Colonic mucosa (tissue), 4 donors: ENCODE data around the gene CADPS. TPM values are rescaled to one million over a fixed set of nuclear protein-coding genes. Genes with fewer than 3 reads are reported as not detected.

Source experiments
- DNase-seq: peaks from one replicate; pipeline ENCODE4 v3.0.0-alpha.2; 2020
- H3K27ac ChIP-seq: fragments of 200-600 bp; one replicate; pipeline ENCODE4 v1.8.0; 2021
- H3K27me3 ChIP-seq: fragments of 200-600 bp; one replicate; pipeline ENCODE4 v1.8.0; 2021
- H3K36me3 ChIP-seq: fragments of 200-600 bp; one replicate; pipeline ENCODE4 v1.8.0; 2021
- H3K4me1 ChIP-seq: fragments of 200-600 bp; one replicate; pipeline ENCODE4 v1.8.0; 2021; ENCODE audit warnings: mild to moderate bottlenecking
- H3K4me3 ChIP-seq: fragments of 200-600 bp; one replicate; pipeline ENCODE4 v1.8.0; 2021
- H3K9ac ChIP-seq, 2 donors: one replicate each; pipeline ENCODE4 v1.7.0; 2013; ENCODE audit warnings: control low read depth in 2 of 2, low read depth in 2 of 2, low read length in 2 of 2
- H3K9me3 ChIP-seq: fragments of 200-600 bp; one replicate; pipeline ENCODE4 v1.8.0; 2021
- CTCF ChIP-seq: fragments of 200-600 bp; IDR thresholded peaks from one replicate; pipeline ENCODE4 v1.8.0; 2022; ENCODE audit warnings: antibody characterized with exemption, mild to moderate bottlenecking
- intact Hi-C: fragments of 100-400 bp; cut with DNase I; formaldehyde crosslinking; loops from one replicate; pipeline ENCODE4 v1.14.1; 2022
- total RNA-seq, 2 donors: library from RNA; stranded (reverse); fragmentation: NEBNext Ultra II Directional in 1 of 2; extraction: Animal tissue kit (Norgen Biotek cat#: 25700) in 1 of 2; gene quantifications; one replicate each; pipeline ENCODE4 v1.2.1, GENCODE V29; 2021
- donor health status: healthy.
- donor health status: DM: no; HTN: no; CAD: no.
- donor health status: DM: no; HTN: no; CAD: no.

CADPS gene
- total RNA-seq, 2 donors from 2014 or later: 2.9 to 6.1 TPM

- Histone ChIP-seq H3K27ac (no peak overlapping the region), H3K9me3 (no peaks in the 10 kb centered on the region), H3K4me3 (no peak overlapping the region), H3K27me3 (no peaks in the 10 kb centered on the region), H3K4me1 (no peaks in the 10 kb centered on the region), H3K36me3 (no peaks in the 10 kb centered on the region), H3K9ac (no peak overlapping the region)
- TF ChIP-seq CTCF: no peak
- intact Hi-C loops: no loop called here
- no peak for DNase-seq
These were observed 471.5 kb downstream of the CADPS start for GRCh38 chr3:62403765-62404164.

GRCh38 chr3:62392626-62393292 lies 482.5 kb downstream of the CADPS start:
- Histone ChIP-seq H3K27me3 (no peaks in the 10 kb centered on the region), H3K9me3 (no peaks in the 10 kb centered on the region), H3K4me1 (no peaks in the 10 kb centered on the region), H3K9ac (no peak overlapping the region), H3K4me3 (no peak overlapping the region), H3K36me3 (no peaks in the 10 kb centered on the region), H3K27ac (no peak overlapping the region)
- TF ChIP-seq CTCF: no peak
- intact Hi-C loops: no loop called here
- no peak for DNase-seq

GRCh38 chr3:62387251-62387650 lies 488.0 kb downstream of the CADPS start:
- H3K27ac ChIP-seq: no peak overlapping the region
- H3K4me1 ChIP-seq: no peaks in the 10 kb centered on the region
- TF ChIP-seq CTCF: no peak
- no peaks in the 10 kb centered on the region for H3K9me3 ChIP-seq
- no peaks in the 10 kb centered on the region for H3K36me3 ChIP-seq
- H3K27me3 ChIP-seq: no peaks in the 10 kb centered on the region
- H3K4me3 ChIP-seq: no peak overlapping the region
- H3K9ac ChIP-seq: no peak overlapping the region
- intact Hi-C loops: no loop called here
- DNase-seq: no peak

- no peaks in the 10 kb centered on the region for H3K4me1 ChIP-seq
- intact Hi-C loops: no loop called here
- no peak for TF ChIP-seq CTCF
These were observed 495.9 kb downstream of the CADPS start for GRCh38 chr3:62379321-62379798.

GRCh38 chr3:62378921-62379320 lies 496.3 kb downstream of the CADPS start:
- DNase-seq: no peak
- intact Hi-C loops: no loop called here
- Histone ChIP-seq H3K4me1 (no peaks in the 10 kb centered on the region), H3K27me3 (peaks cover 56% of the 10 kb centered on the region), H3K36me3 (no peaks in the 10 kb centered on the region), H3K9ac (no peak overlapping the region), H3K4me3 (no peak overlapping the region), H3K9me3 (no peaks in the 10 kb centered on the region), H3K27ac (no peak overlapping the region)
- no peak for TF ChIP-seq CTCF

More at GRCh38 chr3:62379321-62379798, 495.9 kb downstream of the CADPS start:
- DNase-seq: no peak
- Histone ChIP-seq H3K4me3 (no peak overlapping the region), H3K9ac (no peak overlapping the region), H3K27ac (no peak overlapping the region), H3K27me3 (peaks cover 51% of the 10 kb centered on the region), H3K9me3 (no peaks in the 10 kb centered on the region), H3K36me3 (no peaks in the 10 kb centered on the region)
